Left kidney (tissue), 2 donors: ENCODE data around the gene DNAJC11. TPM values are rescaled to one million over a fixed set of nuclear protein-coding genes. Genes with fewer than 3 reads are reported as not detected.

Experiments used
- DNase-seq: peaks from one replicate; pipeline ENCODE4 v3.0.0-alpha.2; 2013
- polyA plus RNA-seq: library from polyadenylated mRNA; unstranded; fragments of 120-200 nt; gene quantifications from one replicate; pipeline ENCODE4 v1.2.1, GENCODE V29; 2013; ENCODE audit not compliant: insufficient read length

Gene DNAJC11
- polyA plus RNA-seq, 1 donor = 83.3 TPM

DNA sequence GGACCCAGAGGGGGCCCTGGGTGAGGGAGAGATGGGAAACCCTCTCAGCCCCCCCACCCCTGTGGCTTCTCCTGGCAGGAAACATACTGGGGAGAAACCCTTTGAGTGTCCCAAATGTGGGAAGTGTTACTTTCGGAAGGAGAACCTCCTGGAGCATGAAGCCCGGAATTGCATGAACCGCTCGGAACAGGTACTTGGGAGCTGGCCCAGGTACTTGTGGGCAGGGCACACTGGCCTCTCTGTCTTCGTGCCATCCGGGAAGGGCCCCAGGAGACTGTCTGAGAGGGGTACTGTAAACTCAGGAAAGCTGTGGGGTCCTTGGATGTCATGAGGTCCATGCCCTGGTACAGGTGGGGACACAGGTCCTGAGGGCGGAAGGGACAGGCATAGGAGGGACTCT lies 115.8 kb downstream of the DNAJC11 start:
- DNase-seq = no peak

GRCh38 chr1:6585081-6585722 lies 116.4 kb downstream of the DNAJC11 start:
- no peak for DNase-seq

Other genes starting within 250 kb of the DNAJC11 start
- 17.4 TPM for gene TNFRSF25, start 235.6 kb downstream of the DNAJC11 start, polyA plus RNA-seq
- 15.9 TPM for gene PLEKHG5, start 210.1 kb downstream of the DNAJC11 start, polyA plus RNA-seq
- 28.3 TPM for gene NOL9, start 147.3 kb downstream of the DNAJC11 start, polyA plus RNA-seq
- gene TAS1R1, start 146.5 kb downstream of the DNAJC11 start, polyA plus RNA-seq = not detected
- 33.7 TPM for gene ZBTB48, start 121.8 kb downstream of the DNAJC11 start, polyA plus RNA-seq
- 13.1 TPM for gene KLHL21, start 98.9 kb downstream of the DNAJC11 start, polyA plus RNA-seq
- 25.0 TPM for gene PHF13, start 88.1 kb downstream of the DNAJC11 start, polyA plus RNA-seq
- gene THAP3, start 76.9 kb downstream of the DNAJC11 start, polyA plus RNA-seq = 18.3 TPM
- 88.8 TPM for gene CAMTA1, start 83.6 kb upstream of the DNAJC11 start, polyA plus RNA-seq